ENCODE measurements around the gene URB1.

Gene URB1

DNA sequence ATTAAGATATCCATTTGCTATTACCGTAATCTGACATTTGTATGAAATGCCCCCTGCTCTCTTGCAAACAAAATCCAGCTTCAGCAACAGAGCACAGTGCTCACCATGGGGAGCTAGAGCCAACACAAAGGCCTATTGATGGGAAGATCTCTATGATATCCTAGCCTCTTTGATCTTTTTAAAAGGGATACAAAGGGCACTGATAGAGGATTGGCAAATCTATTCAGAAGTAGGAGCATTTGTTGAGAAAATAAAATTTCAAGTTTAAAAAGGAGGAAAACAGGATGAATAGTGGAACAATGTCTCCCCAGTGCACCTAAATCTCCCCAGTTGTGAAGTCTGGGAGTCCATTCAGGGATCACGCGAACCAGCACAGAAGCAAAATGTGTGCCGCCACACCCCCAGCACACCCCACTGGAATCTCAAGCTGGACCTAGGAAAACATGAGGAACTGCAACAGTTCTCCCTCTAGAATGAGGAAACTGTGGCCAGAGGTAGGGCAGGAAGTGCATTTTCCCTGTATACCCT is 62.0 kb downstream of the URB1 start:
- DNase-seq (ENCODE audit: low read depth, low spot score) = no peak
- no peak overlapping the region for H3K4me3 ChIP-seq (ENCODE audit: low read depth, low read length)
- TF ChIP-seq, protein P1, sequence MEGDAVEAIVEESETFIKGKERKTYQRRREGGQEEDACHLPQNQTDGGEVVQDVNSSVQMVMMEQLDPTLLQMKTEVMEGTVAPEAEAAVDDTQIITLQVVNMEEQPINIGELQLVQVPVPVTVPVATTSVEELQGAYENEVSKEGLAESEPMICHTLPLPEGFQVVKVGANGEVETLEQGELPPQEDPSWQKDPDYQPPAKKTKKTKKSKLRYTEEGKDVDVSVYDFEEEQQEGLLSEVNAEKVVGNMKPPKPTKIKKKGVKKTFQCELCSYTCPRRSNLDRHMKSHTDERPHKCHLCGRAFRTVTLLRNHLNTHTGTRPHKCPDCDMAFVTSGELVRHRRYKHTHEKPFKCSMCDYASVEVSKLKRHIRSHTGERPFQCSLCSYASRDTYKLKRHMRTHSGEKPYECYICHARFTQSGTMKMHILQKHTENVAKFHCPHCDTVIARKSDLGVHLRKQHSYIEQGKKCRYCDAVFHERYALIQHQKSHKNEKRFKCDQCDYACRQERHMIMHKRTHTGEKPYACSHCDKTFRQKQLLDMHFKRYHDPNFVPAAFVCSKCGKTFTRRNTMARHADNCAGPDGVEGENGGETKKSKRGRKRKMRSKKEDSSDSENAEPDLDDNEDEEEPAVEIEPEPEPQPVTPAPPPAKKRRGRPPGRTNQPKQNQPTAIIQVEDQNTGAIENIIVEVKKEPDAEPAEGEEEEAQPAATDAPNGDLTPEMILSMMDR (IDR thresholded peaks at IDR 0.05; ENCODE audit: insufficient read depth, low read length, missing control alignments) = no peak
- ChIA-PET POLR2A (no interaction called here), CTCF (no interaction called here)

DNA sequence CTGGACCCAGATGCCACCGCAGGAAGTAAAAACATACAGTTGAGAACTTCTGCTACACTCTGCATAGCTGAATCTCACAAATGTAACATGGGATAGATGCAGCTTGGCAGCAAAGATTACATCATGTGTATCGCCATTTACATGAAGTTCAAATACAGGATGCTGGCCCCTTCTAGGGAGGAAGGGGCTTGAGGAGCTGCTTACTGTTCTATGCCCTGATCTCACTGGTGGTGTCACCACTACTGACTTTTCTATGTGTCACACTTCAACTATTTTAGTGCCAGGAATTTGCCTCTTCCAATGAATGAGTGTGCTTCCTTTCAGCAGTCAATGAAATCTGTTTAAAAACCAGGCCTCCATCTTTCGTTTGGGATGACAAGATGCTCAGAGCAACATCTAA is 63.0 kb downstream of the URB1 start:
- no peak for DNase-seq (ENCODE audit: low read depth, low spot score)
- no peak overlapping the region for H3K4me3 ChIP-seq (ENCODE audit: low read depth, low read length)
- ChIA-PET CTCF (interaction anchor here (1.2 kb wide), 1 partner anchor 271 kb away, joined by 3 read pairs; no protein-coding TSS in a partner anchor), POLR2A (no interaction called here)
- TF ChIP-seq, protein P1 (IDR thresholded peaks at IDR 0.05; ENCODE audit: insufficient read depth, low read length, missing control alignments) = no peak

DNA sequence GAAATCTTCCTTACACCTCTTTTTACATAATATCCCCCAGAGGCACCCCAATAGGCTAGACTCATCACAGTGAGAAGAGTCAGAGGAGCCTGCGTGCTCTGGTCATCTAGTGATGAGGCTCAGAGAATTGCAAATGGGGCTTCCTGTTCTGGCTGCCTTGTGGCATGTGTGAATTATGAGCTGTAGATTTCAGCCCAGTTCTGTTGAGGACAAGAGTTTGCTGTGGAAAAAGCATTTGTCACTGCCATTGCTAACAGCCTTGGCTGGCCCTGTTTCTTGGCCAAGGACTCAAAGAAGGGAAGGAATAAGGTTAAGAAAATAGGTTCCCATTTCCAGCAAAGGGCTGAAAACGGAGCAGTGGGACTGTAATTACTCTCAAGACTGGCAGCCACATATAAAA is 63.5 kb downstream of the URB1 start:
- CTCF ChIA-PET = interaction anchor here (1.2 kb wide), 1 partner anchor 272 kb away, joined by 3 read pairs; no protein-coding TSS in a partner anchor
- POLR2A ChIA-PET = no interaction called here
- TF ChIP-seq, protein P1 (IDR thresholded peaks at IDR 0.05; ENCODE audit: insufficient read depth, low read length, missing control alignments) = no peak

DNA sequence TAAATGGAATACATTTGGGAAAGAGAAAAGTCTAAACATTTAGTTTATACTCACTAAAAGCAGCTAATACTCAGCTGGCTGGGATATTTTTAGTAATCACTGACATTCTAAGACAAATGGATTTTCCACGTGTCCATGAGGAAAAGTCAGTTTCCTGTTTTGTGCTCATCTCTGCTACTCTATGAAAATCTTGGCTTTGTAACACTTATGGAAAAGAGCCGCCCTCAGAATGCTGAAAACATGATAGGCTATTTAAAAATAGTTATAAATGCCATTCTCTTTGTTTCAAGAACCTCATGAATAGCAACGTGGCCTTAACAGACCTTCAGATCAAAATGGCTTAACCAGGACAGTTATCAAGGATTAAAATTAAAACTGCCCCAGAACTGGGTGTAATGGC is 64.2 kb downstream of the URB1 start:
- CTCF ChIA-PET = interaction anchor here (0.6 to 1.2 kb wide), 2 partner anchors 271 to 272 kb away, joined by 3 read pairs; no protein-coding TSS in a partner anchor

More for the DNA sequence above, 63.5 kb downstream of the URB1 start:
- no peak overlapping the region for H3K4me3 ChIP-seq (ENCODE audit: low read depth, low read length)
- no peak for DNase-seq (ENCODE audit: low read depth, low spot score)

DNA sequence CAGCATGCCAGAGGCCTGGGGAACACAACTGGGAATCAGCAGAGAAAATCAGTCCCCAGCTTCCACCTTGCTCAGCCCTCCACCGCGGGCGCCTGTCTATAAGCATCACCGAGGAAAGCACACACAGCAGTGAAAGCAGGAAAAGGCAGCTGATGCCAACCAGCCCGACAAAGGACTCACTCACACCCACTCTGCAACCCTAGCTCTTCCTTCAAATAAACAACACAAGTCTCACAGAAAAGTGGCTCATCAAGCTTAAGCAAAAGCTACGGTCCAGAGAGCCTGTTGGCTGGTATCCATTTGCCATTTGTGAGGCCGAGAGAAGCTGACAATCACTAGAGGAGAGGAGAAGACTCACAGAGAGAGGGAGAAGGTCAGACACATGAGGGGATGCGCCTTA is 67.1 kb downstream of the URB1 start:
- H3K4me3 ChIP-seq (ENCODE audit: low read depth, low read length) = no peak overlapping the region
- TF ChIP-seq, protein P1 (IDR thresholded peaks at IDR 0.05; ENCODE audit: insufficient read depth, low read length, missing control alignments) = no peak
- no peak for DNase-seq (ENCODE audit: low read depth, low spot score)
- CTCF ChIA-PET = interaction anchor here (1.3 to 2.7 kb wide), 2 partner anchors 31 to 276 kb away, joined by 3 to 7 read pairs; no protein-coding TSS in a partner anchor
- POLR2A ChIA-PET = no interaction called here

More for the DNA sequence above, 64.2 kb downstream of the URB1 start:
- DNase-seq (ENCODE audit: low read depth, low spot score) = no peak
- TF ChIP-seq, protein P1 (IDR thresholded peaks at IDR 0.05; ENCODE audit: insufficient read depth, low read length, missing control alignments) = no peak
- no peak overlapping the region for H3K4me3 ChIP-seq (ENCODE audit: low read depth, low read length)
- POLR2A ChIA-PET = no interaction called here

DNA sequence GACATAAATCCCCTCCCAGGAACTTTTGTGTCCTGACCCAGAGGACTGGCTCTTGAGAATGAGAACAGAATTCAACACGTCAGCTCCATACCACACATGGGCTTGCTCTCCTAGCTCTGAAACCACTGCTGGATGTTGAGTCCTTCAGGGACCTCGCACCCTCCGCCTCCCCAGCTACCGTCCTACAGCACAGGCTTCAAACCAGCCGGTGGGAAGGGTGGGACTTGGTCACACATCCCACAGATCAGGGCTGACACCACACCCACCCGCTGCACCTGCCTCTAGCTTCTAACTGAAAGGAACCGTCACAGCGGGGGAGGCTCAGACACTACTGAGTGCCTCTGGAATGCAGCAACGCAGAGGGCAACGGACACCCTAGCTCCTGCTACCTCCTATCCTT is 70.1 kb downstream of the URB1 start:
- TF ChIP-seq, protein P1 (IDR thresholded peaks at IDR 0.05; ENCODE audit: insufficient read depth, low read length, missing control alignments) = no peak
- DNase-seq (ENCODE audit: low read depth, low spot score) = no peak
- ChIA-PET CTCF (interaction anchor here (0.8 to 1.5 kb wide), 2 partner anchors 45 to 278 kb away, joined by 3 read pairs; no protein-coding TSS in a partner anchor), POLR2A (no interaction called here)
- no peak overlapping the region for H3K4me3 ChIP-seq (ENCODE audit: low read depth, low read length)
